Pancreas (tissue), 10 donors: ENCODE measurements around the gene FAM53A. TPM values are rescaled to one million over a fixed set of nuclear protein-coding genes. Genes with fewer than 3 reads are reported as not detected.

Source experiments
- ATAC-seq, 4 donors: fragments of 200-7000 bp; cut with Tn5 transposase; one replicate each; pipeline versions ENCODE4 v1.8.0 to v1.9.1; 2020; ENCODE audit warnings: mild to moderate bottlenecking in 4 of 4, moderate library complexity in 4 of 4
- DNase-seq, 6 donors: peaks; one replicate each; pipeline ENCODE4 v3.0.0-alpha.2; 2020
- FAIRE-seq: peaks from 2 replicates; lab custom pipeline; 2012; peaks lifted over from hg19 to GRCh38; lab: Jason Lieb, UNC
- H3K27ac ChIP-seq, 4 donors: fragments of 200-600 bp; sonication (generic); 1 replicate in 3 of 4; 2 replicates in 1 of 4; pipeline versions ENCODE4 v1.5.0 to v1.8.0; 2020
- H3K27me3 ChIP-seq, 4 donors: fragments of 200-600 bp; one replicate each; pipeline ENCODE4 v1.8.0; 2021
- H3K36me3 ChIP-seq, 3 donors: fragments of 200-600 bp; sonication (generic) in 1 of 3; one replicate each; pipeline versions ENCODE4 v1.5.0 to v1.8.0; 2020 to 2021
- H3K4me1 ChIP-seq, 3 donors: fragments of 200-600 bp; one replicate each; pipeline ENCODE4 v1.8.0; 2021
- H3K4me3 ChIP-seq, 4 donors: fragments of 200-600 bp; sonication (generic) in 2 of 4; one replicate each; pipeline versions ENCODE4 v1.5.0 to v1.8.0; 2020 to 2021
- H3K9me3 ChIP-seq, 4 donors: fragments of 200-600 bp; one replicate each; pipeline ENCODE4 v1.8.0; 2021
- WGBS, 2 donors: extraction: QIAGEN DNeasy Blood & Tissue Kit; methylation state at CpG; one replicate each; pipeline ENCODE4 v1.1.7; 2013; 5-methylcytosine and 5-hydroxymethylcytosine counted together
- intact Hi-C, 3 donors: fragments of 100-400 bp; cut with DNase I; formaldehyde crosslinking; loops; one replicate each; pipeline versions ENCODE4 v1.11.1 to v1.14.2; 2022
- polyA plus RNA-seq, 2 donors: library from polyadenylated mRNA; stranded (reverse); fragments of 200-250 nt; gene quantifications; one replicate each; pipeline ENCODE4 v1.2.3, GENCODE V29; 2013
- total RNA-seq, 6 donors: library from RNA; stranded (reverse); fragmentation: NEBNext Ultra II Directional in 4 of 6; extraction: Animal tissue kit (Norgen Biotek cat#: 25700) in 4 of 6; gene quantifications; one replicate each; pipeline versions ENCODE4 v1.2.1 to v1.2.4, GENCODE V29; 2021 to 2023
- TF ChIP-seq, protein P1 (sequence below), 4 donors: fragments of 200-600 bp; sonication (generic) in 3 of 4; IDR thresholded peaks; one replicate each; pipeline versions ENCODE4 v1.5.0 to v1.8.0; 2021; ENCODE audit warnings: antibody characterized with exemption in 4 of 4
- donor health status: healthy with polysubstance abuse.
- donor health status: DM: no; HTN: no; CAD: no; lungs with moderate emphysema.
- donor health status: DM: no; HTN: no; CAD: no.
- donor health status: control.
- donor health status: control.
- donor health status: Bipolar disorder and iron deficiency.
- donor health status: DM: yes; HTN: yes; CAD: no.
- donor health status: DM: no; HTN: no; CAD: no.
- donor health status: DM: no; HTN: no; CAD: no.
- donor health status: DM: yes; HTN: yes; CAD: no.

The FAM53A gene
- total and polyA plus RNA-seq, 8 donors = 0.60 to 2.7 (median 1.3) TPM

DNA sequence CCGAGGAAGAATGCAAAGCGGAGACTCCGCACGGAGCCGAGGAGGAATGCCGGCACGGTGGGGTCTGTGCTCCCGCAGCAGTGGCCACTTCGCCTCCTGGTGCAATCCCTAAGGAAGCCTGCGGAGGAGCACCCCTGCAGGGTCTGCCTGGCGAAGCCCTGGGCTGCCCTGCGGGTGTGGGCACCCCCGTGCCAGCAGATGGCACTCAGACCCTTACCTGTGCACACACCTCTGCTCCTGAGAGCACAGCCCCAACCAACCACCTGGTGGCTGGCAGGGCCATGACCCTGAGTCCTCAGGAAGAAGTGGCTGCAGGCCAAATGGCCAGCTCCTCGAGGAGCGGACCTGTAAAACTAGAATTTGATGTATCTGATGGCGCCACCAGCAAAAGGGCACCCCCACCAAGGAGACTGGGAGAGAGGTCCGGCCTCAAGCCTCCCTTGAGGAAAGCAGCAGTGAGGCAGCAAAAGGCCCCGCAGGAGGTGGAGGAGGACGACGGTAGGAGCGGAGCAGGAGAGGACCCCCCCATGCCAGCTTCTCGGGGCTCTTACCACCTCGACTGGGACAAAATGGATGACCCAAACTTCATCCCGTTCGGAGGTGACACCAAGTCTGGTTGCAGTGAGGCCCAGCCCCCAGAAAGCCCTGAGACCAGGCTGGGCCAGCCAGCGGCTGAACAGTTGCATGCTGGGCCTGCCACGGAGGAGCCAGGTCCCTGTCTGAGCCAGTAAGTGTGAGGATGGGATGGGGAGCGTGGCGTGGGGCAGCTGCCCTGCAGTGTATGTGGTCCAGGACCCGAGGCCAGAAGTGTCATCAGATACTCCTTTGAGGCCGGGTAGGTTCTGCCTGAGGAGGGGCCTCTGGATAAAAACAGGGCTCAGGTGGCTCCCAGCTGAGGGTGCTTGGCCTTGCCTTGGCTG is 44.2 kb upstream of the FAM53A start:
- H3K27me3 ChIP-seq = no peaks in the 10 kb centered on the region
- H3K36me3 ChIP-seq = no peaks in the 10 kb centered on the region
- ATAC-seq (peak in 1 of 4 donors; percentile 47), FAIRE-seq (no peak), DNase-seq (peak in 2 of 6 donors; percentile 62 to 66)
- H3K4me1 ChIP-seq = peaks cover 0 to 6% (median 0%) of the 10 kb centered on the region in 3 donors
- TF ChIP-seq, protein P1, sequence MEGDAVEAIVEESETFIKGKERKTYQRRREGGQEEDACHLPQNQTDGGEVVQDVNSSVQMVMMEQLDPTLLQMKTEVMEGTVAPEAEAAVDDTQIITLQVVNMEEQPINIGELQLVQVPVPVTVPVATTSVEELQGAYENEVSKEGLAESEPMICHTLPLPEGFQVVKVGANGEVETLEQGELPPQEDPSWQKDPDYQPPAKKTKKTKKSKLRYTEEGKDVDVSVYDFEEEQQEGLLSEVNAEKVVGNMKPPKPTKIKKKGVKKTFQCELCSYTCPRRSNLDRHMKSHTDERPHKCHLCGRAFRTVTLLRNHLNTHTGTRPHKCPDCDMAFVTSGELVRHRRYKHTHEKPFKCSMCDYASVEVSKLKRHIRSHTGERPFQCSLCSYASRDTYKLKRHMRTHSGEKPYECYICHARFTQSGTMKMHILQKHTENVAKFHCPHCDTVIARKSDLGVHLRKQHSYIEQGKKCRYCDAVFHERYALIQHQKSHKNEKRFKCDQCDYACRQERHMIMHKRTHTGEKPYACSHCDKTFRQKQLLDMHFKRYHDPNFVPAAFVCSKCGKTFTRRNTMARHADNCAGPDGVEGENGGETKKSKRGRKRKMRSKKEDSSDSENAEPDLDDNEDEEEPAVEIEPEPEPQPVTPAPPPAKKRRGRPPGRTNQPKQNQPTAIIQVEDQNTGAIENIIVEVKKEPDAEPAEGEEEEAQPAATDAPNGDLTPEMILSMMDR (IDR thresholded peaks at IDR 0.05) = no peak
- H3K27ac ChIP-seq = peak overlapping the region; percentile 10 to 62 (median 46)
- H3K9me3 ChIP-seq = no peaks in the 10 kb centered on the region
- H3K4me3 ChIP-seq = no peak overlapping the region
- intact Hi-C loops = loop anchor here in 1 of 3 donors (5.0 kb wide), 1 partner anchor 36 kb away; no protein-coding TSS in a partner anchor
- WGBS, 2 donors = 76 to 78% methylated on average over 30 to 31 of the region's 31 CpGs

DNA sequence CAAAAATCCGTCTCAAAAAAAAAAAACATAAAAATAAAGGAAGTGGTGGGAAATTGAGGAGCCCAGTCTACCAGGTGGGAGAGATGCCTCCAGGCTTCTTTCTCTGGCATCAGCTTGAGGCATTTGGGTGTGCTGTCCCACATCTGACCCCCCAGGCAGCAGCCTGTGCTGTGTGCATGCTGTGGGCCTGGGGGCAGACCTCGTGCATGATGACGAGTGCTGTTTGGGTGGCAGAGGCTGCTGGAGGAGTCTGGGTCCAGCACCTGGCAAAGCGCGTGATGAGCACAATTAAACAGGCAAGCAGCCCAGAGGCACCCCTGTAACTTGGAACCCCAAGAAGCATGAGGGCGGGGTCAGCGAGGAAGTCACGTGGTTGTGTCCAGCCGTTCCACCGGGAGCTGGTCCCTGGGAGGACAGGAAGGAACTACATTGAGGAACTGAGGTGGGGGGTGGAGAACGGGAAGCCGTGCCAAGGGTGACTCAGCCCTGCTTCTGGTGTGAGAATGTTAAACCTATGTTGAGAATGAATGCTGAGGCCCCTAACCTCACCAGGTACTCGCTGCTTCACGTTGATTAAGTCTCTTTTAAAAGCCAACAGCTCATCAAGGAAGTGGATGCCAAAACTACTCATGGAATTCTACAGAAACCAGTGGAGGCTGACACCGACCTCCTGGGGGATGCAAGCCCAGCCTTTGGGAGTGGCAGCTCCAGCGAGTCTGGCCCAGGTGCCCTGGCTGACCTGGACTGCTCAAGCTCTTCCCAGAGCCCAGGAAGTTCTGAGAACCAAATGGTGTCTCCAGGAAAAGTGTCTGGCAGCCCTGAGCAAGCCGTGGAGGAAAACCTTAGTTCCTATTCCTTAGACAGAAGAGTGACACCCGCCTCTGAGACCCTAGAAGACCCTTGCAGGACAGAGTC is 43.3 kb upstream of the FAM53A start:
- H3K4me1 ChIP-seq = peaks cover 0 to 6% (median 1%) of the 10 kb centered on the region in 3 donors
- TF ChIP-seq, protein P1 (IDR thresholded peaks at IDR 0.05) = no peak
- ATAC-seq = peak in 3 of 4 donors; percentile 34 to 66 (median 40)
- intact Hi-C loops = loop anchor here in 1 of 3 donors (5.0 kb wide), 1 partner anchor 35 kb away; no protein-coding TSS in a partner anchor
- no peak overlapping the region for H3K4me3 ChIP-seq
- no peak for FAIRE-seq
- H3K27me3 ChIP-seq = no peaks in the 10 kb centered on the region
- peak in 3 of 6 donors; percentile 54 to 60 (median 60) for DNase-seq
- peak overlapping the region; percentile 10 to 62 (median 46) for H3K27ac ChIP-seq
- no peaks in the 10 kb centered on the region for H3K9me3 ChIP-seq
- WGBS, 2 donors = 63 to 67% methylated on average over 18 of the region's 18 CpGs
- no peaks in the 10 kb centered on the region for H3K36me3 ChIP-seq

DNA sequence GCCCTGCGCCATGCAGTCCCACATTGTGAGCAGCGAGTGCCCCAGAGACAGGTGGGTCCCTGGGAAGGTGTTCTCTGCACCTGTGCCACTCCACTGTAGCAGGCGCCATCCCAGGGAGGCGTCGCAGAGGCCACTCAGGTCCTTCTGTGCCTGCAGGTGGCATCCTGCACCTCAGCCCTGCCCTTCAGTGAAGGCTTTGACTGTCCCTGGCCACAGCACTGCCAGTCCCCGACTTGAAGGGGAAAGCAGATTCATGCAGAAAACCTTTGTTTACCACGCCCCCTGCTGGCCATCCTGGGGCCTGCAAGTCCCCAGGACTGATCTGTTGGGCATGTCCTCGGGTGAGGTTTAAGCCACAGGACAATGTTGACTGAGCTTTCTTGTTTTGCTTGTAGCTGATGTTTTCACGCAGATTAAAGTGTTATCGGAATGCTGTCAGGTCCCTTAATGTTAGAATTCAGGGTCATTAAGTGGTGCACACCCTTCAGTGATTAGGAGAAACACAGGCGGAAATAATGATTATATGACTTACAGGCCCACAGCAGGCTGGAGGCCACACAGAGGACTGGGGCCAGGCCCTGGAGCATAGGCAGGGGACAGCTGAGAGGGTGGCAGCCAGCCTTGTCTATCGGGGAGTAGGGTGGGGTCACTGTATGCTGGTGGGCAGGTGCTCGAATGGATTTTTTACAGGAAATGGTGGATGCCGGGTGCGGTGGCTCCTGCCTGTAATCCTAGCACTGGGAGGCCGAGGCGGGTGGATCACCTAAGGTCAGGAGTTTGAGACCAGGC is 42.2 kb upstream of the FAM53A start:
- DNase-seq (peak; percentile 80 to 98 (median 90)), FAIRE-seq (no peak), ATAC-seq (peak; percentile 46 to 83 (median 77))
- 47 to 53% methylated on average over 17 of the region's 17 CpGs for WGBS, 2 donors
- TF ChIP-seq, protein P1 (IDR thresholded peaks at IDR 0.05) = peak; percentile 97 to 99 (median 98)
- Histone ChIP-seq H3K4me1 (peaks cover 6 to 9% (median 8%) of the 10 kb centered on the region in 3 donors), H3K36me3 (no peaks in the 10 kb centered on the region), H3K27me3 (no peaks in the 10 kb centered on the region), H3K9me3 (no peaks in the 10 kb centered on the region), H3K27ac (peak overlapping the region in 2 of 4 donors; percentile 61 to 62), H3K4me3 (no peak overlapping the region)
- intact Hi-C loops = loop anchor here in 1 of 3 donors (5.0 kb wide), 1 partner anchor 34 kb away; no protein-coding TSS in a partner anchor

DNA sequence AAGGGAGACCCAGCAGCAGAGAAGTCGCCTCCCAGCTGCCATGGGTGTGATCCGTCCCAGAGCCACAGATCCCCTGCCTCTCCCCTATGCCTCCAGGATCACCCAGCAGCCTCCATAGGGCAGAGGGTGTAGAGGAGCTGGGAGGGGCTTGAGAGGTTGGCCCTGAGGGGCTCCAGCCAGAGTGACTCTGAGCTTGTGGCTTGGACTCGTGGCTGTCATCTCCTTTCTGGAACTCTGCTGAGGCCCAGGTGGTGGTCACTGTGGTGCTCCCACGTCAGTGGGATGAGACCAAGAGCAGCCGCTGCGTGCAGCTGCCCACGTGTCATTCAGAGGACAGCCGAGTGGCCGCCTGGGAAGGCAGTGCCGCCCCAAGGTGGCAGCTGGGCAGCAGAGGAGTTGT is 41.4 kb upstream of the FAM53A start:
- intact Hi-C loops = loop anchor here in 1 of 3 donors (5.0 kb wide), 1 partner anchor 33 kb away; no protein-coding TSS in a partner anchor
- H3K27ac ChIP-seq = no peak overlapping the region
- peak in 1 of 6 donors; percentile 68 for DNase-seq

More for the DNA sequence above, 41.4 kb upstream of the FAM53A start:
- Histone ChIP-seq H3K4me3 (no peak overlapping the region), H3K4me1 (peaks cover 6 to 9% (median 8%) of the 10 kb centered on the region in 3 donors), H3K36me3 (no peaks in the 10 kb centered on the region), H3K9me3 (no peaks in the 10 kb centered on the region), H3K27me3 (no peaks in the 10 kb centered on the region)
- ATAC-seq = no peak
- no peak for FAIRE-seq
- TF ChIP-seq, protein P1 (IDR thresholded peaks at IDR 0.05) = no peak
- 87 to 98% methylated on average over 10 of the region's 10 CpGs for WGBS, 2 donors
